Fibroblast of lung (primary cell): ENCODE data around the gene ANKS1B.

Experiments
- EZH2 ChIP-seq: IDR thresholded peaks from 2 replicates; pipeline ENCODE4 v1.5.1; 2012; ENCODE audit warnings: low read length, control low read depth, mild to moderate bottlenecking; ENCODE audit errors: missing control alignments
- TF ChIP-seq, protein P1 (sequence below), 2 donors: IDR thresholded peaks in 1 of 2; conservative IDR thresholded peaks in 1 of 2; 1 replicate in 1 of 2; 2 replicates in 1 of 2; pipeline ENCODE4 v1.5.1; 2011 to 2012; ENCODE audit warnings: low read length in 2 of 2, control low read depth in 1 of 2, inconsistent platforms in 1 of 2, low read depth in 1 of 2, mild to moderate bottlenecking in 1 of 2

DNA sequence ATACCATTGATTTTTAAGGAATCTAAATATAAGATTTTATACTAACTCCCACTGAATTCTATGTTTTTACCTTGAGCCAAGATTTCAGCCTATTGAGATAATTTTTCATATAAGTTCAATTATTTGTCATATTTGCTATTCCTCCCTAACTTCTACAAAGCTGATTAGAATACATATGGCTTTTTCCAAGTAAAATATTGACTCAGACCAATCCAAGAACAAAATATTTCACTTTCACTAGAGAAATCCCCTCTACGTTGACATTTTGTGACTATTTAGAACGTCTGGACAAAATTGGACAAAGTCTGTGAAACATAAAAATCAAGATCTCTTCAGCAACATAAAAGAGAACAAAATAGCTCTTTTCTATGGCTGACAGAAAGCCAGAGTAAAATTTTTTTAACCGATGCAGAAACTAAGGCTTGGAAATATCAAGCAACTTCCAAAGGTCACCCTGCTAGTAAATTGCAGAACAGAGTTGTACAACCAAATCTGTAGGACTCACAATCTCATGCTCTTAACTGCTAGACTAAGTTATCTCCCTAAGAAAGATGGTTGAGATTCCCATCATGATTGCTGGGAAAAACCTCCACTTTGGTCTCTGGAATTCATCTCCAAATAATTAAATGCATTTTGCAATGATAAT, 219.1 kb downstream of the ANKS1B start:
- TF ChIP-seq, protein P1, sequence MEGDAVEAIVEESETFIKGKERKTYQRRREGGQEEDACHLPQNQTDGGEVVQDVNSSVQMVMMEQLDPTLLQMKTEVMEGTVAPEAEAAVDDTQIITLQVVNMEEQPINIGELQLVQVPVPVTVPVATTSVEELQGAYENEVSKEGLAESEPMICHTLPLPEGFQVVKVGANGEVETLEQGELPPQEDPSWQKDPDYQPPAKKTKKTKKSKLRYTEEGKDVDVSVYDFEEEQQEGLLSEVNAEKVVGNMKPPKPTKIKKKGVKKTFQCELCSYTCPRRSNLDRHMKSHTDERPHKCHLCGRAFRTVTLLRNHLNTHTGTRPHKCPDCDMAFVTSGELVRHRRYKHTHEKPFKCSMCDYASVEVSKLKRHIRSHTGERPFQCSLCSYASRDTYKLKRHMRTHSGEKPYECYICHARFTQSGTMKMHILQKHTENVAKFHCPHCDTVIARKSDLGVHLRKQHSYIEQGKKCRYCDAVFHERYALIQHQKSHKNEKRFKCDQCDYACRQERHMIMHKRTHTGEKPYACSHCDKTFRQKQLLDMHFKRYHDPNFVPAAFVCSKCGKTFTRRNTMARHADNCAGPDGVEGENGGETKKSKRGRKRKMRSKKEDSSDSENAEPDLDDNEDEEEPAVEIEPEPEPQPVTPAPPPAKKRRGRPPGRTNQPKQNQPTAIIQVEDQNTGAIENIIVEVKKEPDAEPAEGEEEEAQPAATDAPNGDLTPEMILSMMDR (conservative IDR thresholded peaks at IDR 0.05 in 1 of 2, IDR thresholded peaks at IDR 0.05 in 1 of 2; ENCODE audit: low read depth in 1 of 2, low read length in 2 of 2): no peak
- TF ChIP-seq EZH2: no peak
